Activated CD8-positive, alpha-beta memory T cell treated with anti-CD3 and anti-CD28 coated beads, Interleukin-2, amount 10 ng/mL, durations not matched to agents 7 days and 5 days (primary cell): ENCODE measurements around the gene TRAF3. TPM values are rescaled to one million over a fixed set of nuclear protein-coding genes. Genes with fewer than 3 reads are reported as not detected.

ENCODE experiments used
- ATAC-seq: fragments of 150-1000 bp; cut with Tn5 transposase; one replicate; pipeline ENCODE4 v1.10.0; 2021; ENCODE audit warnings: moderate library complexity
- CTCF ChIA-PET: fragments of 350-600 bp; sonication (Branson Sonifier 250); formaldehyde crosslinking; loops from one replicate; lab custom pipeline; 2021; ENCODE audit warnings: antibody characterized with exemption; lab: Charles Lee
- DNase-seq: peaks from one replicate; pipeline ENCODE4 v3.0.0-alpha.2; 2020
- H3K27ac Mint-ChIP-seq: one replicate; pipeline ENCODE4 v1.8.0; 2021; ENCODE audit warnings: mild to moderate bottlenecking, mixed read lengths
- H3K27me3 Mint-ChIP-seq: one replicate; pipeline ENCODE4 v1.8.0; 2021; ENCODE audit warnings: mixed read lengths
- H3K36me3 Mint-ChIP-seq: one replicate; pipeline ENCODE4 v1.8.0; 2021; ENCODE audit warnings: mild to moderate bottlenecking, mixed read lengths
- H3K4me1 Mint-ChIP-seq: one replicate; pipeline ENCODE4 v1.8.0; 2021; ENCODE audit warnings: mixed read lengths
- H3K4me3 Mint-ChIP-seq: one replicate; pipeline ENCODE4 v1.8.0; 2021; ENCODE audit warnings: mild to moderate bottlenecking, moderate library complexity, mixed read lengths
- H3K9me3 Mint-ChIP-seq: one replicate; pipeline ENCODE4 v1.8.0; 2022; ENCODE audit warnings: low read depth, mixed read lengths
- total RNA-seq, 2 experiments: library from RNA; stranded (reverse); gene quantifications; one replicate each; pipeline ENCODE4 v1.2.3, GENCODE V29; 2021

The TRAF3 gene
- total RNA-seq, 2 experiments from 2014 or later: 49.5 to 78.1 TPM

GRCh38 chr14:102738373-102739189 is 38.7 kb upstream of the TRAF3 start:
- DNase-seq (no peak), ATAC-seq (no peak)
- Mint-ChIP-seq H3K4me3 (no peak overlapping the region), H3K27ac (no peak overlapping the region), H3K27me3 (no peaks in the 10 kb centered on the region), H3K4me1 (no peaks in the 10 kb centered on the region), H3K9me3 (peaks cover 5% of the 10 kb centered on the region), H3K36me3 (peaks cover 10% of the 10 kb centered on the region)
- CTCF ChIA-PET: no interaction called here

- no peak for ATAC-seq
- no peak overlapping the region for H3K4me3 Mint-ChIP-seq
Observed at GRCh38 chr14:102739190-102739469, 38.1 kb upstream of the TRAF3 start.

GRCh38 chr14:102746634-102747438 is 30.4 kb upstream of the TRAF3 start:
- no peak overlapping the region for H3K27ac Mint-ChIP-seq
- H3K27me3 Mint-ChIP-seq: no peaks in the 10 kb centered on the region
- ATAC-seq (no peak), DNase-seq (no peak)
- H3K4me1 Mint-ChIP-seq: no peaks in the 10 kb centered on the region
- CTCF ChIA-PET: no interaction called here
- H3K4me3 Mint-ChIP-seq: no peak overlapping the region
- H3K36me3 Mint-ChIP-seq: peaks cover 7% of the 10 kb centered on the region
- H3K9me3 Mint-ChIP-seq: peaks cover 3% of the 10 kb centered on the region

More at GRCh38 chr14:102739190-102739469, 38.1 kb upstream of the TRAF3 start:
- no peak for DNase-seq
- H3K4me1 Mint-ChIP-seq: no peaks in the 10 kb centered on the region
- peaks cover 5% of the 10 kb centered on the region for H3K9me3 Mint-ChIP-seq
- H3K27ac Mint-ChIP-seq: no peak overlapping the region
- peaks cover 10% of the 10 kb centered on the region for H3K36me3 Mint-ChIP-seq
- no peaks in the 10 kb centered on the region for H3K27me3 Mint-ChIP-seq
- CTCF ChIA-PET: no interaction called here

GRCh38 chr14:102748806-102749205 is 28.4 kb upstream of the TRAF3 start:
- no peaks in the 10 kb centered on the region for H3K4me1 Mint-ChIP-seq
- H3K36me3 Mint-ChIP-seq: no peaks in the 10 kb centered on the region
- no peaks in the 10 kb centered on the region for H3K27me3 Mint-ChIP-seq
- no peaks in the 10 kb centered on the region for H3K9me3 Mint-ChIP-seq
- H3K27ac Mint-ChIP-seq: no peak overlapping the region
- ATAC-seq: no peak
- CTCF ChIA-PET: no interaction called here
- no peak for DNase-seq
- H3K4me3 Mint-ChIP-seq: no peak overlapping the region

DNA sequence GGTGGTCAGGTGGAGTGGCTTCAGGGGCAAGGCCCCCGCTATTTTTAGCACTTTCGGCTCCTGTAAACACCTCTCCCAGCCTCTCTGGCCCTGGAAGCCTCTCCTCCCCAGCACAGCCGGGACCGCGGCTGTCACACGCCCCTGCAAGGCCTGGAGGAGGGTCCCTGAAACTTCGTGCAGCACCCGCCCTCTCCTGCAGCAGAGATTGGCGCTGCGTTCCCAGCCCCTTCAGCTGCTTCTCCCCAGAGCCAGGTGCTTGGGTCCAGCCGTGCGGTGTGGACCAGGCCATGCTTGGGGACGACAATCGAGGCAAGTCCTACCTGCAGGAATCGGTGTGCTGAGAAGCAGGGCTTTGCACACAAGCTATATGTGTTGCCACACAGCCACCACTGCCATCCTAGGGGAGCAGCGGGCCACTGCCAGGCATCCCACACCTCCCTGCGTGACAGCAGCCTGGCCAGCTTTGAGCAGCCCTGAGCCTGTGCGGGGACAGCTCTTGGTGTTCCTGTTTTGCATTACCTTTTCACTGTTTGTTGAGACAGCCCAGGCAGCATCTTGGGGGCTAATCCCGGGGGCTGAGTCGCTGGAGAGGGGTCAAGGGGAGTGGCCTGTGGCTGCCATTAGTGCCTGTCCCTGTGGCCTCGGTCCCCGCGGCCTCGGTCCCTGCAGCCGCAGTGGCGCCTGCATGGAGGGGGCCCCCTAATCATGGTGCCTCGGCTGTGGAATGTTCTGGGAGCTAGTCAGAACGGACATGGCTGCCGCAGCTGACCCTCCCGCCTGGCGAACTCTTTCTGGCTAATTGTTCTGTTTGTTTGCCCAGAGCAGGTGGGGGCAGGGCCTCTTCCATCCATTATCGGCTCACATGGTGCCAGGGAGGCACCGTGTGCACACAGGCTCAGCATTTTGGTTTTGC is 27.6 kb upstream of the TRAF3 start:
- no peak overlapping the region for H3K27ac Mint-ChIP-seq
- no peaks in the 10 kb centered on the region for H3K36me3 Mint-ChIP-seq
- H3K9me3 Mint-ChIP-seq: no peaks in the 10 kb centered on the region
- H3K4me3 Mint-ChIP-seq: no peak overlapping the region
- peaks cover 2% of the 10 kb centered on the region for H3K4me1 Mint-ChIP-seq
- DNase-seq (no peak), ATAC-seq (no peak)
- no peaks in the 10 kb centered on the region for H3K27me3 Mint-ChIP-seq
- CTCF ChIA-PET: interaction anchor here (1.0 kb wide), 1 partner anchor 8 kb away, joined by 4 read pairs; no protein-coding TSS in a partner anchor

DNA sequence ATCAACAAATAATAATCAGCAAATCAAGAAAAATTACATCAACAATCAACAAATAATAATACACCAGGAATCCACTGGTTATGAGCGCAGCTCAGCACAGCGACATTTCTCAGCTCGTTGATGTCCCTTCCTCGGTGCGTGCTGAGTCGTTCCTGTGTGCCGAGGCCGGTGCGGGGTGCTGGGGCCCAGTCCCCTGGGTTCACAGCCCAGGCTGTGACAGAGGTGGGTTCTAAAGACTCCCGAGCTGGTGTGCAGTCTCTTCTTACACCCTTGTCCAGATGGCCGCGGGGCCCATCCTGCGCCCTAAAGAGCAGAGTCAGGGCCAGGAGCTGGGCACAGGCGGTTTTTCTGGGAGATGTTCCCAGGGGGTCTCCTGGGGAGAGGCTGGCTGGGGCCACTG is 26.9 kb upstream of the TRAF3 start:
- H3K27ac Mint-ChIP-seq: no peak overlapping the region

DNA sequence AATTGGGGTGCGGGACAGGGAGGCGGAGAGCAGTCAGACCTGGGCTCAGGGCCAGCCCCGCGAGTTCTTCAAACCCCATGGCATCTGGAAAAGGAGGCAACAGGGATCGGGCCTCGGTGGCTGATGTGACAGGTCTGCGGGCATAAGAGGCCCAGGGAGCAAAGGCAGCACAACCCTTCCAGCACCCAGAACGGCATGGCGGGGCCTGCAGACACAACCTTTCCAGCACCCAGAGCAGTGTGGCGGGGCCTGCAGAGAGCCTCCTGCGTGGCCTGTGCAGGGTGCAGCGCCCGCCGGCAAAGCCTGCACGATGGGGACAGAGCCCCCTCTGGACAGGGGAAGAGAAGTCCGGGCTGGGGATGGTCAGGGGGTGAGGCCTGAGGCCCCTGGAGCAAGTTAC is 26.2 kb upstream of the TRAF3 start:
- Mint-ChIP-seq H3K27ac (no peak overlapping the region), H3K4me3 (no peak overlapping the region), H3K4me1 (peaks cover 5% of the 10 kb centered on the region), H3K9me3 (no peaks in the 10 kb centered on the region), H3K27me3 (no peaks in the 10 kb centered on the region), H3K36me3 (no peaks in the 10 kb centered on the region)
- CTCF ChIA-PET: no interaction called here
- no peak for DNase-seq
- ATAC-seq: no peak

More for the DNA sequence above, 26.9 kb upstream of the TRAF3 start:
- Mint-ChIP-seq H3K36me3 (no peaks in the 10 kb centered on the region), H3K4me1 (peaks cover 5% of the 10 kb centered on the region), H3K4me3 (no peak overlapping the region), H3K27me3 (no peaks in the 10 kb centered on the region), H3K9me3 (no peaks in the 10 kb centered on the region)
- ATAC-seq (no peak), DNase-seq (no peak)
- CTCF ChIA-PET: interaction anchor here (1.0 kb wide), 1 partner anchor 9 kb away, joined by 4 read pairs; no protein-coding TSS in a partner anchor

DNA sequence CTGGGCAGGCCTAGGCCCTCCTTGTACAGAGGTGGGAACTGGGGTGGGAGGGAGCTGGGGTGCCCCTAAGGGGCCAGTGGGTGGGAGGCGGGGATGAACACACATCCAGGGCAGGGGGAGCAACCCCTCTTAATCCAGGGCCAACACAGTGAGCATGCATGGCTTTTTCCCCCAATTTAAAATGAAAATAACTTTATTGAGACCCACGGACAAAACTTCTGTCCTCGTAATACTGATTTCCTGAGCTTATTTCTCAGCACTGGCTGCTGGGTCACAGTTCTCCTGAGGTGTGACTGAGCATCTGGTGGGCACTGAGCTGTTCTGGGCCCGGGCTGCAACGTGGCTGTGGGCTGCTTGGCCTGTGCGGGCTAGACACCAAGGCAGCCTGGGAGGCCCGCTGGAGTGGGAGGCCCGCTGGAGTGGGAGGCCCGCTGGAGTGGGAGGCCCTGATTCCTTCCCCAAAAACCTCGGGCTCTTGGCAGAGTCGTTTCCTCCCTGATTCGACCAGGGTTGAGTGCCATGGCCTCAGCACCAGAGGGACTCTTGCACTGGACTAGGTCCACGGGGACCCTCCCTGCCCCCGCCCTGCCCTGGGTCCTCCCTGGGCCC is 24.9 kb upstream of the TRAF3 start:
- Mint-ChIP-seq H3K4me3 (no peak overlapping the region), H3K4me1 (peaks cover 5% of the 10 kb centered on the region), H3K27ac (no peak overlapping the region), H3K36me3 (no peaks in the 10 kb centered on the region), H3K9me3 (no peaks in the 10 kb centered on the region), H3K27me3 (no peaks in the 10 kb centered on the region)
- DNase-seq (no peak), ATAC-seq (no peak)
- CTCF ChIA-PET: no interaction called here

DNA sequence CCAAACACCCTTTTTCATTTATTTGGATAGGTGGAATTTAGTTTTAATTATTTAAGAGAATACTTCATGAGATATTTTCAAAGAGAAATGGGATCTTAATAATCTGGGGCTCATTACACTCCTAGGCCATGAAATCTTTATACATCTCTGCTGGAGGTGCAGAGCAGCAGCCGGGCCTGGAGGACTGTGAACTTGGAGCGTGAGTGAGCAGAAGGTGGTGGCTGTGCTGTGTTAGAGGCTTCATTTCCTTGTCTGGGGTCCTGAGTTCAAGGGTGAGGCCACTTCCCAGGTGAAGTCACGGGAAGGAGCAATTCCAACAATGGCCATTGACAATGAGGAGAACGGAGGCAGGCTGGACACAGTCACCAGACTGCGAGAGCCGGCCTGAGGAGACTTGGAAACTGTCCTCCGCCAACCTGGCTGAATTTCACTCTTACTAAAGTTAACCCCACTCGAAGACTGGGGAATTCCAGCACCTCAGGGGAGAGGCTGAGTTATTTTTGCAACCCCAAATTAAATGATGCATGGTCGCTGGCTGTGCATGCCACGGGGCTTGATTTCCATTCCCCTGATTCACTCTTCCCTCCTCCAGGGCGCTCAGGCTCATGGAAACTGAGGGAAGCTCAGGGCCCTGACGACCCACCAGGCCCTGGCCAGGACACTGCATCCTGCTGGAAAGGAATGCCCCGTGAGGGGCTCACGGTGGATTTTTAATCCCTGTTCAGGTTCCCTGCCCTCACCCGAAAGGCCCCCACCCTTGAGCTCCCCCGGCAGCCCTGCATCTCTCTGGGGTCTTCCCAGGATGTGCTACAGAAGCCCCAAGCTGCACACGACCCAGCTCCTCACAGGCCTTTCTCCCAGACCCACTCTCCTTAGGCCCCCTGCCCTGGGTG is 22.6 kb upstream of the TRAF3 start:
- Mint-ChIP-seq H3K27me3 (no peaks in the 10 kb centered on the region), H3K9me3 (no peaks in the 10 kb centered on the region), H3K36me3 (no peaks in the 10 kb centered on the region), H3K27ac (no peak overlapping the region), H3K4me1 (peaks cover 8% of the 10 kb centered on the region), H3K4me3 (no peak overlapping the region)
- CTCF ChIA-PET: interaction anchor here (1.0 kb wide), 1 partner anchor 18 kb away, joined by 3 read pairs; no protein-coding TSS in a partner anchor
- DNase-seq (no peak), ATAC-seq (no peak)

- ATAC-seq (no peak), DNase-seq (no peak)
- Mint-ChIP-seq H3K36me3 (no peaks in the 10 kb centered on the region), H3K9me3 (no peaks in the 10 kb centered on the region), H3K4me1 (peaks cover 8% of the 10 kb centered on the region), H3K27me3 (peaks cover 2% of the 10 kb centered on the region), H3K4me3 (no peak overlapping the region), H3K27ac (no peak overlapping the region)
- CTCF ChIA-PET: interaction anchor here (0.6 to 0.9 kb wide), 2 partner anchors 56 to 161 kb away, joined by 3 read pairs; no protein-coding TSS in a partner anchor
Observed at GRCh38 chr14:102757646-102758045, 19.6 kb upstream of the TRAF3 start.

DNA sequence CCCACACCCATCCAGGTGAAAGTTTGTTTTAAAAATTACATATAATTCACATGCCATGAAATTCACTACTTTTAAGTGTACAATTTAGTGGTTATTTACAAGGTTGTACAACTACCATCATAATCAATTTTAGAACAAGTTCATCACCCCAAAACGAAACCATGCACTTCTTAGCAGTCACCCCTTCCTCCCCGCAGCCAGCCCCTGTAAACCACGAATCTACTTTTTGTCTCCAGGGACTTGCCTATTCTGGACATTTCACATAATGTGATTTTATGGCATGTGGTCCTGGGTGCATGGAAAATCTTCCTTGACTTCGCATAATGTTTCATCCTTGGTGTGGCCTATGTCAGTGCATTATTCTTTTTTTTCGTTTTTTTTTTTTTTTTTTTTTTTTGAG is 19.2 kb upstream of the TRAF3 start:
- no peak overlapping the region for H3K4me3 Mint-ChIP-seq
- CTCF ChIA-PET: interaction anchor here (0.6 to 0.9 kb wide), 2 partner anchors 56 to 160 kb away, joined by 3 read pairs; no protein-coding TSS in a partner anchor
- no peak for ATAC-seq
- H3K27ac Mint-ChIP-seq: no peak overlapping the region
- peaks cover 8% of the 10 kb centered on the region for H3K4me1 Mint-ChIP-seq
- H3K9me3 Mint-ChIP-seq: no peaks in the 10 kb centered on the region
- H3K36me3 Mint-ChIP-seq: no peaks in the 10 kb centered on the region
- peaks cover 2% of the 10 kb centered on the region for H3K27me3 Mint-ChIP-seq
- DNase-seq: no peak
